SU-DHL-6 (cell line): ENCODE results near the gene CORT.

Source experiments
- EZH2phosphoT487 ChIP-seq: fragments of 200-600 bp; sonication (generic), shearing (Covaris generic); conservative IDR thresholded peaks from 2 replicates; pipeline ENCODE4 v1.6.1; 2018; ENCODE audit warnings: mild to moderate bottlenecking, antibody characterized with exemption, low read length, moderate library complexity, mixed read lengths
- TF ChIP-seq, protein P1 (sequence below): fragments of 200-600 bp; sonication (generic); IDR thresholded peaks from one replicate; pipeline ENCODE4 v1.5.1; 2017; ENCODE audit warnings: antibody characterized with exemption, mild to moderate bottlenecking, low read length, moderate library complexity; ENCODE audit not compliant: insufficient read depth, poor library complexity, severe bottlenecking

DNA sequence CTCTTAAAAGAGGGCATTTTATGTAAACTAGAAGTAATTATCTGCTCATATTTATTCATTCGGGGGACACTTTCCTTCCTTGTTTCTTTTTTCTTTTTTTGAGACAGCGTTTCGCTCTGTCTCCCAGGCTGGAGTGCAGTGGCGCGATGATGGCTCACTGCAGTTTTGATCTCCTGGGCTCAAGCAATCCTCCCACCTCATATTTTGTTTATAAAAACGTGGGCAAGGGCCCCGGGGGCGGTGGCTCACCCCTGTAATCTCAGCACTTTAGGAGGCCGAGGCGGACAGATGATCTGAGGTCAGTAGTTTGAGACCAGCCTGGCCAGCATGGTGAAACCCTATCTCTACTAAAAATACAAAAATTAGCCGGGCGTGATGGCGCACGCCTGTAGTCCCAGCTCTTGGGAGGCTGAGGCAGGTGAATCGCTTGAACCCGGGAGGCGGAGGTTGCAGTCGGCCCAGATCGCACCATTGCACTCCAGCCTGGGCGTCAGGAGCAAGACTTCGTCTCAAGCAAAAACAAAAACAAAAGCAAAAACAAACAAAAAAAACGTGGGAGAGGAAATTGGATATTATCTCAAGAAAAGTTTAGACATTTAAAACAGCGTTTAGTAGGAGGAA is 23.4 kb downstream of the CORT start:
- TF ChIP-seq, protein P1, sequence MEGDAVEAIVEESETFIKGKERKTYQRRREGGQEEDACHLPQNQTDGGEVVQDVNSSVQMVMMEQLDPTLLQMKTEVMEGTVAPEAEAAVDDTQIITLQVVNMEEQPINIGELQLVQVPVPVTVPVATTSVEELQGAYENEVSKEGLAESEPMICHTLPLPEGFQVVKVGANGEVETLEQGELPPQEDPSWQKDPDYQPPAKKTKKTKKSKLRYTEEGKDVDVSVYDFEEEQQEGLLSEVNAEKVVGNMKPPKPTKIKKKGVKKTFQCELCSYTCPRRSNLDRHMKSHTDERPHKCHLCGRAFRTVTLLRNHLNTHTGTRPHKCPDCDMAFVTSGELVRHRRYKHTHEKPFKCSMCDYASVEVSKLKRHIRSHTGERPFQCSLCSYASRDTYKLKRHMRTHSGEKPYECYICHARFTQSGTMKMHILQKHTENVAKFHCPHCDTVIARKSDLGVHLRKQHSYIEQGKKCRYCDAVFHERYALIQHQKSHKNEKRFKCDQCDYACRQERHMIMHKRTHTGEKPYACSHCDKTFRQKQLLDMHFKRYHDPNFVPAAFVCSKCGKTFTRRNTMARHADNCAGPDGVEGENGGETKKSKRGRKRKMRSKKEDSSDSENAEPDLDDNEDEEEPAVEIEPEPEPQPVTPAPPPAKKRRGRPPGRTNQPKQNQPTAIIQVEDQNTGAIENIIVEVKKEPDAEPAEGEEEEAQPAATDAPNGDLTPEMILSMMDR, result no peak
- no peak for TF ChIP-seq EZH2phosphoT487
